A172 (cell line): ENCODE results near the gene PPP2R1B. TPM values are rescaled to one million over a fixed set of nuclear protein-coding genes. Genes with fewer than 3 reads are reported as not detected.

Experiments used
- DNase-seq: peaks from one replicate; pipeline ENCODE4 v3.0.0-alpha.2; 2015; ENCODE audit warnings: low spot score
- total RNA-seq: library from RNA; depleted of rRNA; stranded (reverse); fragments of >200 nt; shearing (Covaris generic); gene quantifications from 2 replicates; pipeline ENCODE4 v1.2.3, GENCODE V29; 2014; rRNA removed

Gene PPP2R1B
- total RNA-seq, 1 experiment from 2014 or later: 32.1 TPM

GRCh38 chr11:111693224-111693937, 72.8 kb downstream of the PPP2R1B start:
- DNase-seq: no peak

DNA sequence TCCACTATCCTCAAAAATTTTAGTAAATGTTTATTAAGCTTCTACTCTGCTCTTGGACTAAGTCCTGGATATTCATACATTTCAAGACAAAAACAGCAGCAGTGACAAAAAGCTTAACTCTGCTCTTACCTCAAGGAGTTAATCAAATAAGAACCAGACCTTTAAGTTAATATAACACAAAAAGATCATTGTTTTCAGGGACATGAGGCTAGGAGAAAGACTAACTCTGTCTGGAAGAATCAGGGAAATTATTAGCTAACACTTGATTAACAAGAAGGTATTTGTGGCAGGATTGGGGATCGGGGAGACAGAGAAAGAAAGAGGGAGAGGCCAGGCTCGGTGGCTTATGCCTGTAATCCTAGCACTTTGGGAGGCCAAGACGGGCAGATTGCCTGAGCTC, 74.4 kb downstream of the PPP2R1B start:
- no peak for DNase-seq

- no peak for DNase-seq
Observed at GRCh38 chr11:111691176-111691575, 75.0 kb downstream of the PPP2R1B start.

DNA sequence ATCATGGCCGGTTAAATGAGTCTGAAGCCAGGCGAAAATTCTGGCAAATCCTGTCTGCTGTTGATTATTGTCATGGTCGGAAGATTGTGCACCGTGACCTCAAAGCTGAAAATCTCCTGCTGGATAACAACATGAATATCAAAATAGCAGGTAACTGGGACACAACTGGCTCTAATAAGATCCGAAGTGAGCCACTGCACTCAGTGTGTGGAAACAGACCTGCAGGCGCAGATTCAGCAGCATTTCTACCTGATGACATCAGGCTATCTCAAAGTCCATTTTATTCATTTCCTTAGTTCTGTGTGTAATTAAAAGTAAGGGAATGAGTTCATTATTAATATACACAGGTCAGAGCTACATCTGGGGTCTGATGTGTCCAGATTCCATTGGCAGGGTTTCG, 78.2 kb downstream of the PPP2R1B start:
- DNase-seq: no peak

- no peak for DNase-seq
Observed at GRCh38 chr11:111684251-111684650, 81.9 kb downstream of the PPP2R1B start.

DNA sequence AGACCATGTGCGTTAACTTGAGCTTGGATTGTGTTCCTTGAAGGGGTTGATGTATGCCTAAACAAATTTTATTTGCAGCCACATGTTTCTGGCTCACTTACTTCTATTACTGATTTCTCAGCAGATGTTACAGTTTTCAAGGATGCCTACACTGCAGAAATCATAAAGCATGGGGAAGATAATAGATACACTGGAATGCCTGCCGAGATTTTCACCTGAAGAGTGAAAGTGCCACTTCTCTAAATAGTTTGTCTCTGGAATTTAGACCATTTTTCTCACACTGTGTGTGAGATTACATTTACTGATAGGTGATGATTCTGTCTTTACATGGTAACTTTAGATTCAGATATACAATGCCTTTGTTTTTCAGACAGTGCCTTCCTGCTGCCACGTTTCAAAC, 82.4 kb downstream of the PPP2R1B start:
- no peak for DNase-seq

GRCh38 chr11:111680486-111681175, 85.6 kb downstream of the PPP2R1B start:
- no peak for DNase-seq

Other genes with a start within 250 kb of the PPP2R1B start
- gene LAYN, start 225.7 kb downstream of the PPP2R1B start, total RNA-seq: 150 and 160 TPM in 2 replicates
- 7.2 and 8.5 TPM in 2 replicates for gene SIK2, start 163.9 kb downstream of the PPP2R1B start, total RNA-seq
- gene ALG9, start 105.2 kb upstream of the PPP2R1B start, total RNA-seq: 20.2 and 24.7 TPM in 2 replicates
- 1.5 and 3.4 TPM in 2 replicates for gene FDXACB1, start 112.8 kb upstream of the PPP2R1B start, total RNA-seq
- 15.0 and 16.6 TPM in 2 replicates for gene CFAP68, start 113.2 kb upstream of the PPP2R1B start, total RNA-seq
- gene CRYAB, start 145.4 kb upstream of the PPP2R1B start, total RNA-seq: 0.34 TPM in 1 of 2 replicates, not detected in the other
- gene HSPB2, start 146.3 kb upstream of the PPP2R1B start, total RNA-seq: not detected in 2 replicates
- gene C11orf52, start 152.5 kb upstream of the PPP2R1B start, total RNA-seq: not detected in 2 replicates
- gene DIXDC1, start 171.0 kb upstream of the PPP2R1B start, total RNA-seq: 6.2 and 6.9 TPM in 2 replicates